ENCODE measurements around the gene GZMM. TPM values are rescaled to one million over a fixed set of nuclear protein-coding genes. Genes with fewer than 3 reads are reported as not detected.
A peak's percentile ranks its signal among the peaks of the same experiment; 100 is the strongest.

Gene GZMM
- total RNA-seq, 1 experiment from 2014 or later: 0.59 TPM

- no peaks in the 10 kb centered on the region for H3K27me3 ChIP-seq (ENCODE audit: insufficient read depth, low read length)
- TF ChIP-seq CTCF (IDR thresholded peaks at IDR 0.05 in 2 of 3, conservative IDR thresholded peaks at IDR 0.05 in 1 of 3; ENCODE audit: borderline replicate concordance in 1 of 3, insufficient read depth in 1 of 3, low read depth in 2 of 3, low read length in 2 of 3) (no peak), EGR1 (IDR thresholded peaks at IDR 0.05; ENCODE audit: low read depth) (no peak), RAD21 (IDR thresholded peaks at IDR 0.05; ENCODE audit: low read depth) (no peak), POLR2AphosphoS5 (IDR thresholded peaks at IDR 0.05; ENCODE audit: low read depth, low read length) (peak; percentile 73)
- TF ChIP-seq, protein P1, sequence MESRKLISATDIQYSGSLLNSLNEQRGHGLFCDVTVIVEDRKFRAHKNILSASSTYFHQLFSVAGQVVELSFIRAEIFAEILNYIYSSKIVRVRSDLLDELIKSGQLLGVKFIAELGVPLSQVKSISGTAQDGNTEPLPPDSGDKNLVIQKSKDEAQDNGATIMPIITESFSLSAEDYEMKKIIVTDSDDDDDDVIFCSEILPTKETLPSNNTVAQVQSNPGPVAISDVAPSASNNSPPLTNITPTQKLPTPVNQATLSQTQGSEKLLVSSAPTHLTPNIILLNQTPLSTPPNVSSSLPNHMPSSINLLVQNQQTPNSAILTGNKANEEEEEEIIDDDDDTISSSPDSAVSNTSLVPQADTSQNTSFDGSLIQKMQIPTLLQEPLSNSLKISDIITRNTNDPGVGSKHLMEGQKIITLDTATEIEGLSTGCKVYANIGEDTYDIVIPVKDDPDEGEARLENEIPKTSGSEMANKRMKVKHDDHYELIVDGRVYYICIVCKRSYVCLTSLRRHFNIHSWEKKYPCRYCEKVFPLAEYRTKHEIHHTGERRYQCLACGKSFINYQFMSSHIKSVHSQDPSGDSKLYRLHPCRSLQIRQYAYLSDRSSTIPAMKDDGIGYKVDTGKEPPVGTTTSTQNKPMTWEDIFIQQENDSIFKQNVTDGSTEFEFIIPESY (IDR thresholded peaks at IDR 0.05; ENCODE audit: extremely low read depth, insufficient replicate concordance, low read length): peak; percentile 9
- intact Hi-C loops (cut with micrococcal nuclease): no loop called here
- no peaks in the 10 kb centered on the region for H4K20me1 ChIP-seq (ENCODE audit: insufficient read depth)
- CTCF ChIA-PET: no interaction called here
- H2AFZ ChIP-seq (ENCODE audit: low read depth, low read length, poor library complexity, severe bottlenecking): no peak overlapping the region
- no TSS peak for BruUV-seq (replicated peaks)
- RAD21 ChIA-PET (ENCODE audit: low non-redundant PET in 1 of 2, low total read pairs in 2 of 2, uncharacterized antibody in 2 of 2, unreplicated experiment in 2 of 2): no interaction called here
- H3K9me3 ChIP-seq (ENCODE audit: control insufficient read depth in 1 of 2, insufficient read depth in 1 of 2, low read depth in 1 of 2, low read length in 2 of 2): peaks cover 0 to 10% of the 10 kb centered on the region in 2 experiments; a peak in 1 of 4 replicates
- ATAC-seq (no peak), DNase-seq (ENCODE audit: low read depth, low spot score) (peak; percentile 31)
- no peaks in the 10 kb centered on the region for H3K36me3 ChIP-seq (ENCODE audit: control insufficient read depth in 1 of 2, insufficient read depth in 2 of 2, low read length in 2 of 2)
- H3K79me2 ChIP-seq (ENCODE audit: insufficient read depth, low read length): no peaks in the 10 kb centered on the region
- no peak overlapping the region for H3K4me3 ChIP-seq (replicated peaks in 1 of 2; ENCODE audit: low read depth in 1 of 2, low read length in 2 of 2)
- no peak overlapping the region for H3K4me2 ChIP-seq (ENCODE audit: low read length)
- POLR2A ChIA-PET: no interaction called here
- no peak overlapping the region for H3K9ac ChIP-seq (ENCODE audit: low read length)
- no peaks in the 10 kb centered on the region for H3K4me1 ChIP-seq (ENCODE audit: control insufficient read depth in 1 of 2, insufficient read depth in 2 of 2, low read length in 2 of 2)
- no peaks in the 10 kb centered on the region for H3K9me2 ChIP-seq (ENCODE audit: insufficient read depth)
- H3K27ac ChIP-seq (ENCODE audit: low read depth, low read length): no peak overlapping the region
Measured at GRCh38 chr19:597406-598315, 53.8 kb downstream of the GZMM start.

Other genes with a start within 250 kb of the GZMM start
- gene MIER2, start 199.3 kb upstream of the GZMM start, total RNA-seq (2021; ENCODE audit: unreplicated experiment): 41.5 TPM
- gene C2CD4C, start 134.9 kb upstream of the GZMM start, total RNA-seq (2021; ENCODE audit: unreplicated experiment): 7.1 TPM
- gene SHC2, start 83.0 kb upstream of the GZMM start, total RNA-seq (2021; ENCODE audit: unreplicated experiment): 2.5 TPM
- 0.57 TPM for gene MADCAM1, start 47.6 kb upstream of the GZMM start, total RNA-seq (2021; ENCODE audit: unreplicated experiment)
- gene TPGS1, start 36.6 kb upstream of the GZMM start, total RNA-seq (2021; ENCODE audit: unreplicated experiment): 19.1 TPM
- 87.4 TPM for gene CDC34, start 12.3 kb upstream of the GZMM start, total RNA-seq (2021; ENCODE audit: unreplicated experiment)
- gene BSG, start 28.5 kb downstream of the GZMM start, total RNA-seq (2021; ENCODE audit: unreplicated experiment): 603 TPM
- gene HCN2, start 45.8 kb downstream of the GZMM start, total RNA-seq (2021; ENCODE audit: unreplicated experiment): 2.4 TPM
- gene POLRMT, start 89.5 kb downstream of the GZMM start, total RNA-seq (2021; ENCODE audit: unreplicated experiment): 138 TPM
- gene FGF22, start 95.8 kb downstream of the GZMM start, total RNA-seq (2021; ENCODE audit: unreplicated experiment): 1.5 TPM
- gene RNF126, start 119.2 kb downstream of the GZMM start, total RNA-seq (2021; ENCODE audit: unreplicated experiment): 93.8 TPM
- 29.1 TPM for gene FSTL3, start 132.3 kb downstream of the GZMM start, total RNA-seq (2021; ENCODE audit: unreplicated experiment)
- gene PRSS57, start 151.4 kb downstream of the GZMM start, total RNA-seq (2021; ENCODE audit: unreplicated experiment): not detected
- gene PALM, start 164.9 kb downstream of the GZMM start, total RNA-seq (2021; ENCODE audit: unreplicated experiment): 43.7 TPM
- gene MISP, start 207.1 kb downstream of the GZMM start, total RNA-seq (2021; ENCODE audit: unreplicated experiment): 38.2 TPM

All from HCT116 (cell line).